IPS DF 6.9 (cell line): Measurements from ENCODE around the gene FEM1C.
A peak's percentile ranks its signal among the peaks of the same experiment; 100 is the strongest.

ENCODE experiments used
- DNase-seq: peaks from one replicate; pipeline ENCODE4 v3.0.0-alpha.2; 2013; ENCODE audit warnings: low read depth, low spot score
- H3K27ac ChIP-seq: one replicate; pipeline ENCODE4 v1.5.1; 2013; ENCODE audit warnings: low read length, control low read depth
- H3K27me3 ChIP-seq: 2 replicates; pipeline ENCODE4 v1.6.1; 2013; ENCODE audit warnings: mild to moderate bottlenecking, low read length; ENCODE audit not compliant: control insufficient read depth, insufficient read depth
- H3K36me3 ChIP-seq: 2 replicates; pipeline ENCODE4 v1.6.1; 2013; ENCODE audit warnings: low read length; ENCODE audit not compliant: control insufficient read depth, insufficient read depth
- H3K4me1 ChIP-seq: 2 replicates; pipeline ENCODE4 v1.6.1; 2013; ENCODE audit warnings: low read length; ENCODE audit not compliant: control insufficient read depth, insufficient read depth
- H3K4me3 ChIP-seq: 2 replicates; pipeline ENCODE4 v1.5.1; 2013; ENCODE audit warnings: mild to moderate bottlenecking, low read length
- H3K9me3 ChIP-seq: 2 replicates; pipeline ENCODE4 v1.6.1; 2013; ENCODE audit warnings: low read length, inconsistent platforms; ENCODE audit not compliant: control insufficient read depth, insufficient read depth
- WGBS: extraction: QIAGEN DNeasy Blood & Tissue Kit; methylation state at CpG from one replicate; pipeline ENCODE4 v1.1.7; 2013; ENCODE audit warnings: mixed read lengths, missing lambda C conversion rate; ENCODE audit not compliant: insufficient read length, insufficient coverage; 5-methylcytosine and 5-hydroxymethylcytosine counted together

Gene FEM1C

GRCh38 chr5:115557667-115558387 is 13.3 kb upstream of the FEM1C start:
- Histone ChIP-seq H3K27me3 (no peaks in the 10 kb centered on the region), H3K4me1 (0 out of 2 replicates have a peak, but pooled peaks cover 2% of the 10 kb centered on the region), H3K27ac (no peak overlapping the region), H3K9me3 (no peaks in the 10 kb centered on the region), H3K36me3 (no peaks in the 10 kb centered on the region), H3K4me3 (no peak overlapping the region)
- DNase-seq = no peak
- WGBS = 100% methylated on average over 1 of the region's 3 CpGs

GRCh38 chr5:115556276-115556675 is 11.7 kb upstream of the FEM1C start:
- no peak overlapping the region for H3K4me3 ChIP-seq
- 0 out of 2 replicates have a peak, but pooled peaks cover 2% of the 10 kb centered on the region for H3K4me1 ChIP-seq
- no peak for DNase-seq
- no peak overlapping the region for H3K27ac ChIP-seq
- WGBS = no CpG with 5 or more reads among the region's 2 CpGs
- no peaks in the 10 kb centered on the region for H3K36me3 ChIP-seq
- H3K27me3 ChIP-seq = no peaks in the 10 kb centered on the region
- H3K9me3 ChIP-seq = no peaks in the 10 kb centered on the region

GRCh38 chr5:115555084-115555633 is 10.6 kb upstream of the FEM1C start:
- Histone ChIP-seq H3K9me3 (no peaks in the 10 kb centered on the region), H3K4me1 (0 out of 2 replicates have a peak, but pooled peaks cover 2% of the 10 kb centered on the region), H3K4me3 (no peak overlapping the region), H3K27me3 (no peaks in the 10 kb centered on the region), H3K27ac (no peak overlapping the region), H3K36me3 (no peaks in the 10 kb centered on the region)
- DNase-seq = no peak
- no CpG with 5 or more reads among the region's 4 CpGs for WGBS

GRCh38 chr5:115553082-115553481 is 8.5 kb upstream of the FEM1C start:
- Histone ChIP-seq H3K27me3 (no peaks in the 10 kb centered on the region), H3K4me3 (no peak overlapping the region), H3K9me3 (no peaks in the 10 kb centered on the region), H3K36me3 (no peaks in the 10 kb centered on the region), H3K27ac (no peak overlapping the region), H3K4me1 (0 out of 2 replicates have a peak, but pooled peaks cover 2% of the 10 kb centered on the region)
- no peak for DNase-seq
- WGBS = no CpG with 5 or more reads among the region's 4 CpGs

- Histone ChIP-seq H3K4me3 (no peak overlapping the region), H3K27me3 (no peaks in the 10 kb centered on the region), H3K4me1 (no peaks in the 10 kb centered on the region), H3K36me3 (no peaks in the 10 kb centered on the region), H3K27ac (no peak overlapping the region), H3K9me3 (no peaks in the 10 kb centered on the region; the same call in 1 of the 2 replicates)
- WGBS = no CpG with 5 or more reads among the region's 4 CpGs
- DNase-seq = no peak
Observed at GRCh38 chr5:115551415-115551814, 6.8 kb upstream of the FEM1C start.

GRCh38 chr5:115549154-115549553 is 4.6 kb upstream of the FEM1C start:
- no peaks in the 10 kb centered on the region for H3K4me1 ChIP-seq
- no peak overlapping the region for H3K4me3 ChIP-seq
- peak; percentile 63 for DNase-seq
- no peaks in the 10 kb centered on the region for H3K36me3 ChIP-seq
- WGBS = no CpG with 5 or more reads among the region's 3 CpGs
- no peaks in the 10 kb centered on the region; the same call in 1 of the 2 replicates for H3K9me3 ChIP-seq
- H3K27ac ChIP-seq = no peak overlapping the region
- H3K27me3 ChIP-seq = no peaks in the 10 kb centered on the region

GRCh38 chr5:115548683-115549082 is 4.1 kb upstream of the FEM1C start:
- Histone ChIP-seq H3K27me3 (no peaks in the 10 kb centered on the region), H3K9me3 (no peaks in the 10 kb centered on the region; the same call in 1 of the 2 replicates), H3K36me3 (no peaks in the 10 kb centered on the region), H3K4me3 (no peak overlapping the region), H3K27ac (no peak overlapping the region), H3K4me1 (no peaks in the 10 kb centered on the region)
- WGBS = 100% methylated on average over 4 of the region's 4 CpGs
- DNase-seq = no peak

- H3K27ac ChIP-seq = no peak overlapping the region
- WGBS = no CpG with 5 or more reads among the region's 9 CpGs
- DNase-seq = no peak
- H3K36me3 ChIP-seq = no peaks in the 10 kb centered on the region
- no peaks in the 10 kb centered on the region; the same call in 1 of the 2 replicates for H3K9me3 ChIP-seq
- no peaks in the 10 kb centered on the region for H3K4me1 ChIP-seq
- H3K4me3 ChIP-seq = no peak overlapping the region
- no peaks in the 10 kb centered on the region for H3K27me3 ChIP-seq
Observed at GRCh38 chr5:115545351-115545882, 842 bp upstream of the FEM1C start.

GRCh38 chr5:115544043-115544435 is 536 bp downstream of the FEM1C start:
- H3K27me3 ChIP-seq = no peaks in the 10 kb centered on the region
- no peak for DNase-seq
- H3K36me3 ChIP-seq = peaks cover 2% of the 10 kb centered on the region; the same call in 1 of the 2 replicates
- no peaks in the 10 kb centered on the region for H3K4me1 ChIP-seq
- H3K27ac ChIP-seq = no peak overlapping the region
- WGBS = no CpG with 5 or more reads among the region's 20 CpGs
- H3K4me3 ChIP-seq = peak overlapping the region; percentile 83
- H3K9me3 ChIP-seq = no peaks in the 10 kb centered on the region; the same call in 1 of the 2 replicates

- H3K27ac ChIP-seq = no peak overlapping the region
- H3K36me3 ChIP-seq = peaks cover 2% of the 10 kb centered on the region; the same call in 1 of the 2 replicates
- no peaks in the 10 kb centered on the region; the same call in 1 of the 2 replicates for H3K9me3 ChIP-seq
- no peaks in the 10 kb centered on the region for H3K4me1 ChIP-seq
- H3K4me3 ChIP-seq = peak overlapping the region; percentile 83
- DNase-seq = no peak
- no peaks in the 10 kb centered on the region for H3K27me3 ChIP-seq
- no CpG with 5 or more reads among the region's 15 CpGs for WGBS
Observed at GRCh38 chr5:115543365-115544042, 1.1 kb downstream of the FEM1C start.
